H9 (cell line): Measurements from ENCODE around the gene TMEM164. TPM values are rescaled to one million over a fixed set of nuclear protein-coding genes. Genes with fewer than 3 reads are reported as not detected.

Source experiments
- DNase-seq: peaks from one replicate; pipeline ENCODE4 v3.0.0-alpha.2; 2017
- H2AFZ ChIP-seq: one replicate; pipeline ENCODE4 v1.6.1; 2013; ENCODE audit warnings: mild to moderate bottlenecking, low read length, control low read depth, moderate library complexity
- H2AK5ac ChIP-seq: 2 replicates; pipeline ENCODE4 v1.6.1; 2013; ENCODE audit warnings: low read length, control low read depth, mixed read lengths; ENCODE audit not compliant: insufficient read length
- H2BK120ac ChIP-seq: one replicate; pipeline ENCODE4 v1.6.1; 2013; ENCODE audit warnings: low read depth, mild to moderate bottlenecking, low read length, control low read depth, inconsistent platforms; ENCODE audit not compliant: poor library complexity, severe bottlenecking
- H2BK12ac ChIP-seq: 2 replicates; pipeline ENCODE4 v1.6.1; 2013; ENCODE audit warnings: low read length, control low read depth, mixed read lengths, low read depth; ENCODE audit not compliant: insufficient read length
- H2BK15ac ChIP-seq: 2 replicates; pipeline ENCODE4 v1.6.1; 2013; ENCODE audit warnings: low read depth, low read length, control low read depth
- H2BK20ac ChIP-seq: one replicate; pipeline ENCODE4 v1.6.1; 2013; ENCODE audit warnings: low read depth, mild to moderate bottlenecking, low read length, control low read depth, inconsistent platforms; ENCODE audit not compliant: poor library complexity, severe bottlenecking
- H2BK5ac ChIP-seq: 2 replicates; pipeline ENCODE4 v1.6.1; 2013; ENCODE audit warnings: low read length, control low read depth, mixed read lengths; ENCODE audit not compliant: insufficient read length
- H3K14ac ChIP-seq: 2 replicates; pipeline ENCODE4 v1.6.1; 2013; ENCODE audit warnings: low read length, control low read depth; ENCODE audit not compliant: insufficient read depth
- H3K18ac ChIP-seq: 2 replicates; pipeline ENCODE4 v1.6.1; 2013; ENCODE audit warnings: low read depth, mild to moderate bottlenecking, mixed read lengths, low read length, control low read depth; ENCODE audit not compliant: insufficient read length
- H3K23ac ChIP-seq: 2 replicates; pipeline ENCODE4 v1.6.1; 2013; ENCODE audit warnings: low read length, control low read depth, mixed read lengths, low read depth; ENCODE audit not compliant: insufficient read length
- H3K23me2 ChIP-seq: 2 replicates; pipeline ENCODE4 v1.6.1; 2013; ENCODE audit warnings: low read depth, mild to moderate bottlenecking, mixed read lengths, low read length, control low read depth; ENCODE audit not compliant: insufficient read length, poor library complexity, severe bottlenecking
- H3K27ac ChIP-seq: 2 replicates; pipeline ENCODE4 v1.5.1; 2013; ENCODE audit warnings: low read length, control low read depth, mixed read lengths, low read depth; ENCODE audit not compliant: insufficient read length
- H3K27me3 ChIP-seq: 2 replicates; pipeline ENCODE4 v1.6.1; 2013; ENCODE audit warnings: low read length, control low read depth, inconsistent platforms; ENCODE audit not compliant: insufficient read depth
- H3K4ac ChIP-seq: 2 replicates; pipeline ENCODE4 v1.6.1; 2013; ENCODE audit warnings: low read depth, mild to moderate bottlenecking, control low read depth, inconsistent platforms, low read length, moderate library complexity
- H3K4me1 ChIP-seq: 2 replicates; pipeline ENCODE4 v1.6.1; 2013; ENCODE audit warnings: low read length, control low read depth, inconsistent platforms; ENCODE audit not compliant: insufficient read depth
- H3K4me2 ChIP-seq: 2 replicates; pipeline ENCODE4 v1.6.1; 2013; ENCODE audit warnings: low read length, control low read depth, mixed read lengths; ENCODE audit not compliant: insufficient read length, insufficient read depth
- H3K56ac ChIP-seq: 2 replicates; pipeline ENCODE4 v1.6.1; 2013; ENCODE audit warnings: low read depth, mild to moderate bottlenecking, mixed read lengths, low read length, control low read depth; ENCODE audit not compliant: insufficient read length
- H3K79me1 ChIP-seq: 2 replicates; pipeline ENCODE4 v1.6.1; 2013; ENCODE audit warnings: low read depth, mild to moderate bottlenecking, moderate library complexity, low read length, control low read depth, inconsistent platforms; ENCODE audit not compliant: insufficient read depth, poor library complexity, severe bottlenecking
- H3K79me2 ChIP-seq: 2 replicates; pipeline ENCODE4 v1.6.1; 2013; ENCODE audit warnings: low read length, control low read depth, inconsistent platforms; ENCODE audit not compliant: insufficient read depth
- H3K9ac ChIP-seq: 2 replicates; pipeline ENCODE4 v1.6.1; 2013; ENCODE audit warnings: low read length, control low read depth, mixed read lengths; ENCODE audit not compliant: insufficient read length; ENCODE audit errors: extremely low read depth
- H3K9me3 ChIP-seq: one replicate; pipeline ENCODE4 v1.6.1; 2013; ENCODE audit warnings: low read depth, low read length, inconsistent platforms; ENCODE audit not compliant: control insufficient read depth
- H3T11ph ChIP-seq: one replicate; pipeline ENCODE4 v1.6.1; 2013; ENCODE audit warnings: mild to moderate bottlenecking, low read length, control low read depth, inconsistent platforms
- H4K20me1 ChIP-seq: one replicate; pipeline ENCODE4 v1.6.1; 2013; ENCODE audit not compliant: control insufficient read depth, insufficient read length, insufficient read depth
- H4K5ac ChIP-seq: 2 replicates; pipeline ENCODE4 v1.6.1; 2013; ENCODE audit warnings: low read depth, mild to moderate bottlenecking, mixed read lengths, low read length, control low read depth; ENCODE audit not compliant: insufficient read length
- H4K8ac ChIP-seq: replicated peaks from 2 replicates; pipeline ENCODE4 v1.6.1; 2013; ENCODE audit warnings: low read length, control low read depth, mixed read lengths, low read depth; ENCODE audit not compliant: insufficient read length
- H4K91ac ChIP-seq: 2 replicates; pipeline ENCODE4 v1.6.1; 2013; ENCODE audit warnings: low read depth, mild to moderate bottlenecking, moderate library complexity, mixed read lengths, low read length, control low read depth; ENCODE audit not compliant: insufficient read length
- H3K27ac Mint-ChIP-seq, 3 experiments: 2 replicates in 2 of 3; 3 replicates in 1 of 3; pipeline ENCODE4 v1.8.0; 2020 to 2021; ENCODE audit warnings: mixed read lengths in 3 of 3, mild to moderate bottlenecking in 1 of 3, moderate library complexity in 1 of 3
- H3K27me3 Mint-ChIP-seq: 2 replicates; pipeline ENCODE4 v1.8.0; 2021; ENCODE audit warnings: low read depth, mild to moderate bottlenecking, moderate library complexity, mixed read lengths
- H3K36me3 Mint-ChIP-seq, 3 experiments: 2 replicates in 2 of 3; 3 replicates in 1 of 3; pipeline ENCODE4 v1.8.0; 2020 to 2021; ENCODE audit warnings: low read depth in 3 of 3, mixed read lengths in 3 of 3; ENCODE audit not compliant: insufficient read depth in 1 of 3
- H3K4me1 Mint-ChIP-seq, 2 experiments: 2 replicates each; pipeline ENCODE4 v1.8.0; 2020; ENCODE audit warnings: mixed read lengths in 2 of 2
- H3K4me3 Mint-ChIP-seq, 2 experiments: 2 replicates in 1 of 2; 3 replicates in 1 of 2; pipeline ENCODE4 v1.8.0; 2020 to 2021; ENCODE audit warnings: mild to moderate bottlenecking in 2 of 2, mixed read lengths in 2 of 2, moderate library complexity in 1 of 2
- H3K9me3 Mint-ChIP-seq, 2 experiments: 2 replicates in 1 of 2; 3 replicates in 1 of 2; pipeline ENCODE4 v1.8.0; 2020; ENCODE audit warnings: mild to moderate bottlenecking in 2 of 2, mixed read lengths in 2 of 2, moderate library complexity in 1 of 2
- CTCF ChIP-seq: fragments of 200-600 bp; sonication (generic); conservative IDR thresholded peaks from 3 replicates; pipeline ENCODE4 v1.8.0; 2021; ENCODE audit warnings: antibody characterized with exemption, mild to moderate bottlenecking
- WGBS: extraction: QIAGEN DNeasy Blood & Tissue Kit; methylation state at CpG from one replicate; pipeline ENCODE4 v1.1.7; 2013; ENCODE audit warnings: missing lambda C conversion rate, low lambda C conversion rate, mixed read lengths; ENCODE audit not compliant: insufficient read length; ENCODE audit errors: extremely low coverage; 5-methylcytosine and 5-hydroxymethylcytosine counted together
- long read RNA-seq: library from polyadenylated mRNA; unstranded; transcript quantifications from one replicate; pipeline ENCODE4 v2.0.0, GENCODE V29; 2020
- total RNA-seq: library from RNA; stranded (reverse); gene quantifications from 2 replicates; pipeline ENCODE4 v1.2.1, GENCODE V29; 2021

Gene TMEM164
- total RNA-seq: 30.4 and 31.2 TPM in 2 replicates
- long read RNA-seq, full-length matches to known transcripts: 1 of 37 reads
- long read RNA-seq, partial matches to known transcripts: 2 of 37 reads
- long read RNA-seq, other reads (novel, unspliced or antisense): 34 of 37 reads

DNA sequence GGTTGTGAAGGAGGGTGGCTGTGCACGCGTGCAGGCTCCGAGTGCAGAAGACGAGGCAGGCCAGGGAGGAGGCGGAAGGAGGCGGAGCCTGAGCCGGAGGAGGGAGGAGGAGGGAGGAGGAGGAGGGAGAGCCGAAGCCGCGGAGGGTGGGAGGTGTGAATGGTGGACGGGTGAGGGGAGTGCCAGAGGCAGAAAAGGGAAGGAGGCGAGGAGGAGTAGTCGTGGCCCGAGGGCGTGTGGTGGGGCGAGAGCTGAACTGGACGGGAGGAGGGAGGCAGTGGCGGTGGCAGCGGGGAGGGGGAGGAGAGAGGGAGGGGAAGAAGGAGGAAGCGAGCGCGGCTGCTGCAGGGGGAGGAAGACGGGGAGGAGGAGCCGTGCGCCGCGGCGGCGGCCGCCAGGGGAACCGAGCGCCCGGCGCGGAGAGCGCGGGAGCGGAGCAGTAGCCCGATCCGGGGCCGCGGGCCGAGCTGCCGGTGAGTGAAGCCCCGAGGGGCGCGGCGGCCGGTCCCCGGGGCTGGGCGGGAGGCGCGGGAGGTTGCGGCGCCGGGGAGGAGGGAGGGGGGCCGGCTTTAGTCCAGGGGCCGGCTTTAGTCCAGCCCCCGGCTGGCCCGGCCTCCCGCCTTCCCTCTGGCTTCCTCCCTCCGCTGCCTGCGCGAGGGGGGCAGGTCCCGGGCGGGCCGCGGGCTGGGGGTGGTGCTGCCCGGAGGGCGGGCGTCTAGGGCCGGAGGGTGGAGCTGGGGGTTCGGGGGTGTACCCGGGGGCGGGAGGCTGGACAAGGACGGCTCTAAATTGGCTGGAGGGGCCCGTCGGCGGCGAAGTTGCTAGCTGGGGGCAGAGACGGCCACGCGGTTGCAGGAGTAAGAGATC is at the start of gene TMEM164:
Gene TMEM164, plus strand, starts transcription at position 815 of the 867 bp plus-strand sequence. CDS start 661 bp downstream, outside the sequence.
- Histone ChIP-seq H2BK12ac (no peak within 1 kb of the TSS), H3K27me3 (peaks cover 3% of the 10 kb centered on the region; the same call in 1 of the 2 replicates), H2BK120ac (no peak within 1 kb of the TSS), H4K8ac (no peak within 1 kb of the TSS), H3K23ac (no peak within 1 kb of the TSS), H3K79me1 (peaks cover 4% of the 10 kb centered on the region), H2AFZ (no peak within 1 kb of the TSS), H3K9ac (peak within 1 kb of the TSS; percentile 63), H2AK5ac (no peak within 1 kb of the TSS), H3K18ac (peak within 1 kb of the TSS; percentile 49), H3K23me2 (peaks cover 17% of the 10 kb centered on the region), H4K5ac (no peak within 1 kb of the TSS), H4K91ac (no peak within 1 kb of the TSS), H2BK20ac (no peak within 1 kb of the TSS), H3K4me2 (peak within 1 kb of the TSS; percentile 77), H3T11ph (no peak within 1 kb of the TSS), H3K79me2 (no peaks in the 10 kb centered on the region), H3K9me3 (no peaks in the 10 kb centered on the region), H3K27ac (no peak within 1 kb of the TSS), H4K20me1 (no peaks in the 10 kb centered on the region), H2BK5ac (peak within 1 kb of the TSS; percentile 3), H3K4ac (no peak within 1 kb of the TSS), H3K4me1 (peaks cover 8% of the 10 kb centered on the region), H3K14ac (peak within 1 kb of the TSS; percentile 88), H2BK15ac (no peak within 1 kb of the TSS), H3K56ac (no peak within 1 kb of the TSS)
- H3K9me3 Mint-ChIP-seq: no peaks in the 10 kb centered on the region
- no CpG with 5 or more reads among the region's 83 CpGs for WGBS
- H3K27me3 Mint-ChIP-seq: peaks cover 11% of the 10 kb centered on the region
- peak within 1 kb of the TSS; percentile 80 to 97 (median 87); a peak in 6 of 7 replicates for H3K27ac Mint-ChIP-seq
- peak within 1 kb of the TSS; percentile 93 to 96 for H3K4me3 Mint-ChIP-seq
- peak; percentile 79 for DNase-seq
- TF ChIP-seq CTCF: 0 out of 3 replicates have a peak, but pooled peaks have one; percentile 18
- peaks cover 37 to 42% of the 10 kb centered on the region in 2 experiments for H3K4me1 Mint-ChIP-seq
- H3K36me3 Mint-ChIP-seq: peaks cover 0 to 11% (median 11%) of the 10 kb centered on the region in 3 experiments; a peak in 6 of 7 replicates
